HG03135 (cell line): Measurements from ENCODE around the gene AGBL1.

ENCODE experiments used
- ATAC-seq: cut with Tn5 transposase; IDR thresholded peaks from one replicate; pipeline ENCODE4 v1.9.1; 2021; ENCODE audit warnings: mild to moderate bottlenecking, moderate library complexity; ENCODE audit not compliant: unreplicated experiment

Gene AGBL1

DNA sequence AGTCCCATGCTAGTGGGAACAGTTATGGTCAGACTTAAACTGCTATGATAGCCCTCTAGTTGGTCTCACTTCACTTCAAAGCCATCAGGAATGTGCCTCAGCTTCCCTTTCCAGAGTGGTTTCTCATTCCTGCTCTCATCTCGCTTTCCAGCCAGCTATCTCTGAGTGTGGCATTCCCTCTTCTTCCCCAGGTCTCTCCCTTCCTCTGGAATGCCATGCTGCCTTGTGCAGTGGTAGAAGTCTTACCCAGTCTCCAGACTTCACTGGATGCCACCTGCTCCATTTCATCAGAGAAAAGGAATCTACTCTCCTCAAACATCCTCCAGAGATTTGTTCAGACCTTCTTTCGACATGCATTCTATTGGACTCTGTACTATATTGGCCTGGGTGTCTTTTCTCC lies 83.0 kb downstream of the AGBL1 start:
- no peak for ATAC-seq

DNA sequence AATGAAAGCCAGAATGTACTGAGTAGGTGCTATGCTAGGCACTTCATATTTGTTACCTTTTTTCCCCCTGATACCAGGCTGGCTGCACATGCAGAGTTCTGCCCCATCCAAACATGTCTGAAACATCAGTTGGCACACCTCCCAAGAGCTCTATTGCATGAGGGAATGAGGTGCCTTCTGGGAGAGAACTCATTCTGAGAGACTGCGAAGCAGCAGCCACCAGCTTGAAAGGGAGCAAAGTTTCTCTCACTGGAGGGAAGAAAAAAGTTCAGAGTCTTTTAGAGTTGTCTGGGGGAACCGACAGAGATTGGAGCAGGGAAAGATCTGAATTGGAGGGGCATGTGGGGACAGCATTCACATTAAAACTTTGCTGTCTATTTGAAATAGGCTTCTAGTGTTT lies 84.1 kb downstream of the AGBL1 start:
- ATAC-seq: no peak

DNA sequence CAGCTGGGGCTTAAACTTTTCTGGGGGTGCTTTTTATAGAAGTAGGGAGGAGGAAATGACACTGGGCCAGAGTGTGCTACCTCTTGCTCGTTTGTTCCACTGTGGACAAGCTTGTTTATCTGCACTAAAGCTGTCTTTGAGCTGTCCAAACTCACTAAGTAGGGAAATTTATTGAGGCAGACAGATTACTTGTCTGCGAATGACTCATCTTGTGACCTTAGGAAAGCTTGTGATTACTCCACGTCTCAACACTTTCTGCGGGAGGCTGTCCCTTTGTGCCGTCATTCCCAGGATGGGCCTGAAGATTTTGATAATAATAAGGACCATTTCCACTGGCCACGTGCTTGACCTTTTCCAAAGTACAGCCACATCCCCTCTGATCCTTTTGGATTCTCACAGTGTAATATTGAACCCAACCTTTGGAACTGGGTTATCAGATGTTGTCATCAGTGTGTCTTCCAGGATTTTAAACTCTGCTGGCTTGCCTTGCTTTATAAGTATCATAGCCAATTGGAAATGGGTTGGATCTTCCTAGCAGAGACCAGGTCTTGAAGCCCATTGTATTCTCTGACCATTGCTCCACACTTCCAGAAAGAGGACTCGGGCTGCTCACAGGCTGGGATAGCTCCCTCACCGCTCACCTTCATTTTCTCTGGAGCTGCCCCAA lies 84.7 kb downstream of the AGBL1 start:
- ATAC-seq: no peak

DNA sequence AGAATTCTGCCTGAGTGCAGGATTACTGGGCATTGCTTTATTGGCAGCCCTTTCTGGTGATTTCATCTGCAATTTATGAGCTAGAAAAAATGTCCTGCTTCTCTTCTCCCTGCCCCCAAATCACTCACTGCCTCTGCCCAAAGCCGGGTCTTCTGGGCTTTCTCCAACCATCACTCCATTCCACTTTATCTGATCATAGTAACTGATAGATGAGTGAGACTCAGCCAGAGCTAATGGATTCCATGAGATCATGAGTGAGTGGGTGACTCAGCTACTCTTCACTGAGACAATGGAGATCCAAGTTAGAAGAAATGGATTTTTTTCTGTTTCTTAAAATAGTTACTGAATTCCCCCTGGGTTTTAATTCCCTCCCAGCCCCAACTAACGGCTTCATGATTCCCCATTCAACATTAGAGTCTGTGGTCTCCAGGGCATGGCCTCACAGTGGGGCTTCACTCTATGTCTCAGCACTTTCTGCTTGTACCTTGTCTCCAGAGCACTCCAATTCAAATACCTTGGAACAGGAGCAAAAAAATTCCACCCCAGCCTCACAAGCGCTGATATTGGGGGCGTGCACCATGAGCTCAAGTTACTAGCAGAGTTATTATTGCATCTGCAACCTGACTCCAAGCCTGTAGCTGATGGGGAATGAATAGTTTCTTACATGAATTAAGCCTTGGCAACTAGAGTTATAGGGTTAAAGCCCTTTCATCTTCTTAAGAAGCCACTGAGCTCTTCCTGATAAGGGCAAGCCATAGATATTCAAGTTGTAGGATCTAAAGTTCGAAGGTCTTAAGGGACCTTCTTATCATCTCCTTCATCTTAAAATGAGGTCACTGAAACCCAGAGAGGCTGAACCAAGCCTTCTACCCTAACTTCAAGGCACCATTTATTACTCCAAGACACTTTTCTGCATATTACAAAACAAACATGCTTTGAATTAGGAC lies 85.9 kb downstream of the AGBL1 start:
- no peak for ATAC-seq

DNA sequence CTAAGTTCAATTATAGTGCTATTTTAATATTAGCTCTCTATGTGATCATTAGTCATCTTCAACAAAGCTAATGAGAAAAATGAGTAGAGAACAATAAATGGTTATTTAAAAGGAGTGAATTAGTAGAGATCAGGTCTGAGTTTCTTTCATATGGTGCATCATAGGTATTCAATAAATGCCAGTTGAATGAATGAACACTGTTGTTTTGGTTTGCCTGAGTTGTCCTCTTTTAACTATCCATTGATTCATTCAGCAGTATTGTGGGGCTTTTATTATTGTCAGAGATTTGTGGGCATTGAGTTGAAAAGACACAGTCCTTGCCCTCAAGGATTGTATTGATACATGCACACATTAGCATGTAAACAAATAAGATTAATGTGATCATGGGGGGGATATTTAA lies 88.2 kb downstream of the AGBL1 start:
- ATAC-seq: no peak

DNA sequence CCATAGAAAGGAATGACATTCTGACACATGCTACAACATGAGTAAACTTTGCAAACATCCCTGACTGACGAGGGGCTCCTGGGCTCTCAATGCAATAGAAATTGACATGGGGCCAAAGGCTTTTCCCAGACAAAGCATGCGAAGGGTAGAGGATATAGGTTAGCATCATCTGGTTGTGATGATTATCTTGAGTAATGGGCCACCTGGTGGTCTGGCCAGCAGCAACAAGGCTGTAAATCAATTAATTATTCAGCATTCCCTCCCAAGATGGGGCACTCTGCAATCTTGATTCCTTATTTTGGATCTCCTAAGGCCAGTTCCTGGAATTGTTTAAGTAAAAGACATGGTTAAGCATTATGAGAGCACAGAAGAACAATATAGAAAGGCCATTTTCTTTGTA lies 99.2 kb downstream of the AGBL1 start:
- no peak for ATAC-seq

DNA sequence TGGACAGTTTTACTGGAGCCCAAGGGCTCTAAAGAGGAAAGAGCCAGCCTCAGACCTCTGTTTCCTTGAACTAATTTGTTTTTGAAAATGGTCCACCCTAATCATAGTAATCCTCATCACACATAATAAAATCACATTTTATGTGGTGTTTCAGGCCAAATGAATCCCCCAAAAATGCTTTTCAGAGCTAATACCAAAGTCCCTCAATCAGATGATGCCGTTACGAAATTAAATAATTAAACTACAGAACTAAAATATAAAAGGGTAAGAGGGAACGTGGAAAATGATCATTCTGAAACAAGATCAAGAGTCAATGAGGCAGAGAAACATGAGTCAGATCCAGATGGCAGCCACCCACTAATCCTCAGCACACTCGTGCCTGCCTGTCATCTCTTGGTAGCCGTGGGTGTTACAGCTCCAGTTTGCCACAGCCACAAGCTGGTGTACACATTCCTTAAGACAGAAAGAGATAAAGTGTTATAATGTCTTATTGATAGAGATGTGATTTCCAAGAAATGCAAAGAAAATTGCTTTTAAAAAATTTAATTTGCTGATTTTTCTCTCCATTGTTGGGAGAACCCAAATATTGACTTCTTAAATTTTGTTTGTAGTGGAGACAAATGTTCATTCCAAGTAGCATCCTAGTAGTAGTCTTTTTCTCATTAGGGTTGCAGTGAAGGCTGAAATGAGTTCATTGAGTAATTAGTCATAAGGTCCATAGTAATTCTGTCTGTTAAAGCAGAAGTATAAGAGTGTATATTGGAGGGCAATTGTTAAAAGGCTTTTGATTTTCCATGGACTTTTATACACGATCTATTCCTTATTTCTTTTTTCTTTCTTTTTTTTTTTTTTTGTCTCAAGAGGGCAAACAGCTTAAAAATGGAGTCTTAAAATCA lies 104.2 kb downstream of the AGBL1 start:
- no peak for ATAC-seq

DNA sequence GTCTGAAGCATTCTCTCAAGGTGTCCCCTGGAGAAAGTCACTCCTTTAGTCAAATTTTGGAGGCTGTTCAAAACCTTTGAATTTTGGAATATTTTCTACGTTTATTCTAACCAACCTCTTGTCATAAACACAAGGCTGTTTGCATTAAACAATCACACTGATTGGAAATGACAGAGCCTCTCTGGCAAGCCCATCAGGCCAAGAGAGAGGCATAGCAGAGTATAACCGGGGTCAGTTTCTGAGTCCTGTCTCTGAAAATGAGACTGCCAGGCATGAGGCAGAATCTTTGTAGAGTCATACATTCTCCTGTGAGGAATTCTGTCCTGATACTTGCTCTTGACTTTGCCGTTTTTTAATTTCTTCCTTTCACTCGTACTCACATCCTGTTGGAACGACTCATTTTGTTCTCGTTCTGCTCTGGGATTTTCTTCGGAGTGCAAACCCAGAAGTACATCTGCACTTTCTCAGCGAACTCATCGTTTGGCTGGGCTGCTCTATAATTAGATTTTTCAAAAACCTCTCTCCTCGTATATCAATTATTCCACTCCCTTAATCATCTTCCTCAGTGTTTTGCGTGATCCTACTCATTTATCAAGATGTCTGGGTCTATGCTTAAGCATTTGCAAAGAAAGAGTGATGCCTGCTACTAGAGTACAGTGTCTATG lies 114.2 kb downstream of the AGBL1 start:
- no peak for ATAC-seq

DNA sequence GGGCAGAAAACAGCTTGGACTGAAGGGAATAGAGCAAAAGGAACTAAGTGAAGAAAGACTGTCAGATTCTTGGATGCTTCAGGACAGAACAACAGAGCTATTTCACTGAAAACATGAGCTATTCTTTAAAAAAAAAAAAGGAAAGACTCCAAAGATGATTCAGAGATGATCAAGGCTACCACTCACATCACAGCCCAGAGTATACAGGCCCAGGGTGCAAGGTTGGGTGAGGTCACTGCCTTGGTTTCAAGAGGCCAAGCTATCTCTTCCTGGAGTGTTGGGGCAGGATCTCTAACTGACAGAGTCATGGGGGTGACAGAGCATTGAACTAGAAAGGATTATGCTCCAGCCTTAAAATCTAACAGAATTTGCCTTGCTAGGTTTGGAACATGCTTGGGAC lies 118.1 kb downstream of the AGBL1 start:
- ATAC-seq: no peak

DNA sequence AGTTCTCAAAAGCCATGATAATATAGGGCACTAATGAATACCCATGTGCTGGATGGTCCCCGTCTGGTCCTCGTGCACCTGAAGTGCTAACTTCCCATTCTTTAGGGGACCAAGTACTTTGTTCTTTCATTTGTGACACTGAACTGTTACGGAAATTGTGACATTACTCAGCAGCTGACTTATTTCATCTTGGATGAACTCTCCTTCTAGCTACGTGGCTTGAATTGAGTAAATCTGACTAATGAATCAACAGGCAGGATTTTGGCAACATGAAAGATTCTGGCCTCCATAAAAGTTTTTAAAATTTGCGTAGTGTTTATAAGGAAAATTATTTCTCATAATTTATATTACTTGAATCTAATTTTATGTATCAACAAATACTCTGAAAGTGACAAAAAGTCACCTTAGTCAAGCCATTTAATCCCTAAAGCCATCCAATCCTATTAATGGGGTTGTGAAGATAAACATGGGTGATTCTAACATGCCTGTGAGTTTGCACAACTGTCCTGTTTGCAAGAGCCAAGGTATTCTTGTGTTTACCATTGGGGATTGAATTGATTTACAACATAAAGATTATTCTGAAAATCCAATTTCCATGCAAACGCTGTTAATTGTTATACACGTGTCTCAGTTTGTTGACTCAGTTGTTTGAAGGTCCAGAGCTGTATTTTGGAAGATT lies 119.9 kb downstream of the AGBL1 start:
- ATAC-seq: no peak

DNA sequence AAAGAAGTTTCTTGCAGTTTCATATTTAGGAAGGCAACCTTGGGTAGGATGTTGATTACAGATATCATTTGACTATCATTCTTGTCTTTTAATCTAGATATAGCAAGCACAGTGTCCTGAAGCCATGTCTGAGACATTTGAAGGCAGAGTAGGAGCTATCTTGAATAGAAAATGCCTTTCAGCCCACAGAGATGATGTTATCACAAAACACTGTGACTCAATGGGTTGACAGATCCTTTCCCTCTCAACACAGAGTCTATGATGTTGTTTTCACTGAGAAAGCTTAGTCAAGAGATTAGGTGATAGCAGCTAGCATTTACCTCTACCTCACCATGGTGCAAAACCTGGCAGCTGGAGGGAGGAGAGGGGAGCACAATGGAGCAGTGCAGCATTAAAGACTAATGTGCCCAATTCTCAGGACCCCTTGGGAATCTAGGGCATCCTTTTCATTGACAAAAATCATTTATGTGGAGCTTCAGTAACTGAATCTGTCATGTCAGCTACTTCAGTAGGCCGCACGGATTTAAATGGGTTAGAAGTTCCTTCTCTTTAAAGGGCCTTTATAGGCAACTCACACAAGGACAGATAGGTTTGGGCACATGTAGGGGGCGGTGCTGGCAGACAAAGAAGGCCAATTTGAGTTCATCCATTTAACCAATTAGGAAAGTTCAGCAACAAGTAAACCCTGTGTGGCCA lies 121.8 kb downstream of the AGBL1 start:
- no peak for ATAC-seq

DNA sequence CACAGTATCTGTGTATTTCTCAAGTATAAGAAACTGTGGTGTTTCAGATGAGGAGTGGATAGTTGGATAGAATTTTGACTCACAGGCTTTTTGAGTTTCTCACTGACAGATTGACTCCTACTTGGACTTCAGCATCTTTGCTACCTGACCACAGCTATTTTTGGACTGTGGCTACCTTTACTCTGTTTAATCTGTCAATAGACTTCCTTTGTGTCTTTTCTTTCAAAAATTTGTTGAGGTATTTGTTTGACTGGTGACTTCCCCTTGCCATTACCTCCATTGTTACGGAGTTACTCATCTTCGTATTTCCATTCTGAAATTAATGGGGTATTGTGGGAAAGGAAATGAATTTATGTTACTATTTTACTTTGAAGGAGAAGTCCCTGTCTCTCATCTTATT lies 123.8 kb downstream of the AGBL1 start:
- no peak for ATAC-seq

DNA sequence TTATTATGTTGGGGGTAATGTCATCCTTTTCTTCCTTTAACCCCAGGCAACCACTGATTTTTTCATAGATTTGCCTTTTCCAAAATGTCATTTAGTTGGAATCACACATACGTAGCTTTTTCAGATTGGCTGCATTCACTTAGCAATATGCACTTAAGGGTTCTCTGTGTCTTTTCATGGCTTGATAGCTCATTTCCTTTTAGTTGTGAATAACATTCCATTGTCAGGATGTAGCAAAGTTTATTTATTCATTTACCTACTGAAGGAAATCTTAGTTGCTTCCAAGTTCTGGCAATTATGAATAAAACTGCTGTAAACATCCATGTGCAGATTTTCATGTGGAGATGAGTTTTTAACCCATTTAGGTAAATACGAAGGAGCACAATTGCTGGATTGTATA lies 125.4 kb downstream of the AGBL1 start:
- no peak for ATAC-seq

DNA sequence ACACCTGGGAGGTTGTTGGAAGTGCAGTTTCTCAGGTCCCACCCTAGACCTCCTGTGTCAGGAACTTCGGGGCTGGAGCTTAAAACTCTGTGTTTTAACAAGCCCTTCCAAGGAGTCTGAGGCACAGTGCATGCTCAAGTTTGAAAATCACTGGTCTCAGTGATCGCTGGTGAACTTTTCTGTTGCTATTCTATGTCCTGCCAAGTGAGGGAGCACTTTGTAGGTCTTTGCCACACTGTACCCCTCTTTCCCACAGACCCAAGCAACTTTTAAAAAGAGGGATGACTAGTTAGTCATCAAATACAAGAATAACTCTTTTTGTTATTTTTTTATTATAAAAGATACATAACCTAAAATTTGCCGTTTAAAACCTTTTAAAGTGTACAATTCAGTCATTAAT lies 133.7 kb downstream of the AGBL1 start:
- ATAC-seq: no peak

DNA sequence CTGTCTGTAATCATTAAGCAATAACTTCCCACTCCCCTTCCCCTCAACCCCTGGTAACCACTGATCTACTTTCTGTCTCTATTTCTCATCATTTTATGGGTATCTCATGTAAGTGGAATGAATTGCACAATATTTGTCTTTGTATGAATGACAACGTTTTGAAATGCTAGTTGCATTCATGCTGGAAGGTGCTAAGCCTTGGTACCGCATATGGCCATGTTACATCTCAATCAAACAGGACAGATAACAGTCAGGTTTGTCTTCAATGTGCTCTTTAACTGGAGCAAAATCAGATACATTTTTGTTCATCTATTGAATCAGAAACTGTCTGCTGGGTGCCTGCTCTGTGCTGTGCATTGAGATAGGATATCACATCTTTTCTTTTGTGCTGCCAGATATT lies 134.2 kb downstream of the AGBL1 start:
- no peak for ATAC-seq

DNA sequence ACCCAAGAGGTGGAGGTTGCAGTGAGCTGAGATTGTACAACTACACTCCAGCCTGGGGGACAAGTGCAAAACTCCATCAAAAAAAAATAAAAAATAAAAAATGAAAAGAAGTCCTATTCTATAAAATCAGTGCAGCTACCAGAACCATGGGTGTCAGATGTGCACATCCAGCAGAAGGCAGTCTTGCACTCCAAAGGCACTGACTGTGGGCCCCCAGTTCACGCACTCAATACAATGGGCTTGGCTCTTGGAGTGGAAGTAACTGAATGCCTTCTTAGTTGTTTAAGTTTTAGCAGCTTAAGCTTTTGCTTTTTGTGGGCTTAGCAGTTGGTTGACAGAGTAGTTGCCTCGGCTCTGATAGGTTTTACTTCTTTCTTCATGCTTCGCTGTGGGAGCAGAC lies 141.4 kb downstream of the AGBL1 start:
- no peak for ATAC-seq

DNA sequence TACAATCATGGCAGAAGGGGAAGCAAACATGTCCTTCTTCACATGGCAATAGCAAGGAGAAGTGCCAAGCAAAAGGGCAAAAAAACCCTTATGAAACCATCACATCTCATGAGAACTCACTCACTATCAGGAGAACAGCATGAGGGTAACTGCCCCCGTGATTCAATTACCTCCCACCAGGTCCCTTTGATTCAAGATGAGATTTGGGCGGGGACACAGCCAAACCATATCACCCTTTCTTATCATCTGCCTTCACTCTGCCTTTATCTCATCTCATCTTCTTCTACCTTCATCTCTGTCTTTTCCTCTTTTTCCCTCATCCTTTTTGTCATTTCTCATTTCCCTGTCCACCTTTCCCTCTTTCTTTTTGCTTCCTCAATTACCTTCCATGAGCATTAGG lies 149.6 kb downstream of the AGBL1 start:
- no peak for ATAC-seq

DNA sequence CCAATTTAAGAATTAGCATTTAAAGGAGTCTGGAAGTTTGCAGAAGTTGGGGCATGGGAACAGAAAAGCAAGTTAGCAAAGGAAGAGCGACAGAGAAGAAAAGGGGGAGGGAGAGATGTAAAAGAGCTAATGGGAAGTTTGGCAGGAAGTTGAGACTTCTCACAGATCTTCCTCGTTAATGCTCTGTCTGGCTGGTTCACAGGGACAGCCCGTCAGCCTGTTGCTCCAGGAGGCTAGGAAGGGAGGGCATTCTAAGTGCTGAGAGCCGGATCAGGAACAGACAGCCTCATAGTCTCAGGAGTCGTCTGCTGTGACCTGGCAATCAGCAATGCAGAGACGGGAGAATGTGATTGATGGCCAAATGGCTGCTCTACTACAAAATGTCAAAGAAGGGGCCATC lies 150.3 kb downstream of the AGBL1 start:
- ATAC-seq: no peak

DNA sequence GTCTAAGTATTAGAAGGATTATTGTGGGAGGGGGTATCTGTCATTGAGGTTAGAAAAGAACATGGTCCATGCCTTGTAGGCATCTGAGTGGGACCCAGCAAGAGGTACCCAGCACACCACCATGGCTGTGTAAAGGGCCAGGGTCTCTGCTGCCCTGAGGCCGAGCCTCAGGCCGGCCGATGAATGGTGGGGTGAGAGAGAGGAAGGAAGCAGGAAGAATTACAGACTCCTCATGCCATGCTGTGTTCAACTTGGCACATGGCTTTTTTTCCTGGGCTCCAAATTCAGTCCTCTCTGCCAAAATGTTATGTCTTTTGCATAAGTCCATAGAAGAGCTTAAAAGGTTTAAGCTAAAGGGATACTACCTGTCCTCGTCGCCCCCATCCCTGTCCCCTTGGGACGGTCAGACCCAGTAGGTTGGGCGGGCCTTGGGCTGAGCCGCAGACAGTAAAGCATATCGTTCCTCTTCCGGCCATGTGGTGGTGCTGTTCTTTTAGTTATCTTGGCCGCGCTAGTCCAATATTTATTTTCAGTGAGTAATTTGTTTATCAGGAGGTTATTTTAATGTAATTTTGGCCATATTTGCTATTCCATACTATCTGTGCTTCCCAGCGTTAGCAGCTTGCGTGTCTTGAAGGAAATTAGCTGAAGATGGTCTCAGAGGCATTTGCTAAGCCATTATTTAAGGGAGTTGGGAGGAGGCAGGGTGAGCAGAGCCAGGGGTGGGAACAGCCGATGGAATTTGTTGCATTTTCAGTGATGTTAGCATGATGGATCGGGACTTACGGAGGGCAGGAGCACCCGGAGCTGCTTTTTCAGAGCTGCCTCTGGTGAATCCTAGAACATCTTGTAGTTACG lies 152.4 kb downstream of the AGBL1 start:
- ATAC-seq: peak; percentile 66
